ENCODE measurements around the gene CHD2. TPM values are rescaled to one million over a fixed set of nuclear protein-coding genes. Genes with fewer than 3 reads are reported as not detected.

The CHD2 gene
- total RNA-seq, 8 experiments from 2014 or later, result 58.0 to 129 (median 94.2) TPM

- peak overlapping the region in 1 of 5 donors; percentile 8 for H3K4me3 ChIP-seq
- H3K27ac ChIP-seq, result no peak overlapping the region
- no peak for ATAC-seq (replicated peaks in 6 of 8)
- peaks cover 5 to 23% of the 10 kb centered on the region in 2 donors for H3K4me1 ChIP-seq (replicated peaks in 1 of 2)
- in situ Hi-C loops (cut with MboI; ENCODE audit: low pct_unique_long_range_greater_than_20kb in 2 of 9, low sequenced_read_pairs in 9 of 9, unreplicated experiment in 9 of 9), result loop anchor here in 2 of 9 experiments (10.0 to 25.0 kb wide), 2 partner anchors 73 to 99 kb away; no protein-coding TSS in a partner anchor
- WGBS, 10 experiments, result 43 to 100% (median 77%) methylated on average over 1 to 3 of the region's 3 CpGs; no CpG with 5 or more reads in 1 of the 10 experiments
These were observed 12.3 kb upstream of the CHD2 start for GRCh38 chr15:92887869-92888268.

GRCh38 chr15:92889390-92890107 lies 10.6 kb upstream of the CHD2 start:
- WGBS, 10 experiments, result 72 to 100% (median 93%) methylated on average over 2 to 5 of the region's 5 CpGs
- Histone ChIP-seq H3K27ac (no peak overlapping the region), H3K4me1 (replicated peaks in 1 of 2) (peaks cover 6 to 23% of the 10 kb centered on the region in 2 donors), H3K4me3 (no peak overlapping the region)
- ATAC-seq (replicated peaks in 6 of 8), result no peak
- in situ Hi-C loops (cut with MboI; ENCODE audit: low pct_unique_long_range_greater_than_20kb in 2 of 9, low sequenced_read_pairs in 9 of 9, unreplicated experiment in 9 of 9), result loop anchor here in 2 of 9 experiments (10.0 to 25.0 kb wide), 2 partner anchors 75 to 98 kb away; no protein-coding TSS in a partner anchor

DNA sequence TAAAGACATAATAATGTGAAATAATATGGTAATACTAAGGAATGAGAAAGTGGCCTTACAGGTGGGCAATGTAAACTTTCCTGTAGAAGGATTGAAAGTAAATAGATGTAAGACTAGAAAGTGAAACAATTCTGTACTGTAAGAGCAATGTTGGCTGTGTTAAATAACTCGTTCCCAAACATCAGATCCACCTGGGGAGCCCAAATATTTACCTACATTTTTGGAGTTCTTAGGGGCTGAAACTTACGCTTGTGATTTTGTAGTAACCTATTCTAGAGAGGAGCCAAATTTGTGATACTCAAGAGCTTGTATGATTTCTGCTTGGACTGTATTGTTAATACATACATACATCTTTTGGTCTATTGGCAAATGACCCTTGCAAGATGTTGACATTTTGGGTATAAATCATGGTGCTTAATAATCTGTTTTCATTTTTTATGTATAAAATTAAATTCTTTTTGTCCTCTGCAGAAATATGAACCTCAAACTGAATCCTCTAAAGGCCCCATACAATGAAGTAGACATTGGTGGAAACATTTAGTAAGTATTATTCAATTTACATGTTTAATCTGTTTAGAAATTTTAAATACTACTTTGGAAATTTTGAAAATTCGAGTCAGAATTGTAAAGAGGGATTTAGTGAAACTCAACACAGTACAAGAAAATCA lies 8.5 kb upstream of the CHD2 start:
- WGBS, 10 experiments, result 82 to 100% (median 89%) methylated on average over 1 to 3 of the region's 3 CpGs
- no peak overlapping the region for H3K27ac ChIP-seq
- peaks cover 14 to 22% of the 10 kb centered on the region in 2 donors for H3K4me1 ChIP-seq (replicated peaks in 1 of 2)
- in situ Hi-C loops (cut with MboI; ENCODE audit: low pct_unique_long_range_greater_than_20kb in 2 of 9, low sequenced_read_pairs in 9 of 9, unreplicated experiment in 9 of 9), result loop anchor here in 1 of 9 experiments (25.0 kb wide), 1 partner anchor 96 kb away; no protein-coding TSS in a partner anchor
- ATAC-seq (replicated peaks in 6 of 8), result no peak
- H3K4me3 ChIP-seq, result no peak overlapping the region

- in situ Hi-C loops (cut with MboI; ENCODE audit: low pct_unique_long_range_greater_than_20kb in 2 of 9, low sequenced_read_pairs in 9 of 9, unreplicated experiment in 9 of 9), result loop anchor here in 1 of 9 experiments (25.0 kb wide), 1 partner anchor 95 kb away; no protein-coding TSS in a partner anchor
- WGBS, 10 experiments, result 89 to 100% (median 100%) methylated on average over 1 to 3 of the region's 3 CpGs; no CpG with 5 or more reads in 1 of the 10 experiments
- H3K4me1 ChIP-seq (replicated peaks in 1 of 2), result peaks cover 14 to 17% of the 10 kb centered on the region in 2 donors
- H3K27ac ChIP-seq, result no peak overlapping the region
- no peak overlapping the region for H3K4me3 ChIP-seq
- no peak for ATAC-seq (replicated peaks in 6 of 8)
These were observed 7.9 kb upstream of the CHD2 start for GRCh38 chr15:92892201-92892555.

DNA sequence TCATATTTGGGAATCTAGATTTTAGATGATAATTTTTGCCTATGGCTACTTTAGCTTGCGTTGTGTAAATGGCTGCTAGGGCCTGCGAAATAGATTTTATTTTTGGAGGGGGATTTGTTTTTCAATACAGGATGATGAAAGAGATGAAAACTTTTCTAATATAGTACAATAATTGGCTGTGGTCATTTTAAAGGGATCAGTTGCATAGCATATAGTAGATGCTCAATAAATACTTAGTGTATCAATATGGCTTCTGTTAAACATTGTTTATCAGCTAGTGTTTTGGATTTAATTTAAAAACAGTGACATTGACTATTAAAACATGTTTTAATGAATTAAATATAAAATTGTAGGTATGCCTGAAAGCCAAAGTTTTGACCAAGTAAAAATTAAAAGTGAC lies 6.9 kb upstream of the CHD2 start:
- no peak overlapping the region for H3K27ac ChIP-seq
- peaks cover 7 to 10% of the 10 kb centered on the region in 2 donors for H3K4me1 ChIP-seq (replicated peaks in 1 of 2)
- no peak for ATAC-seq (replicated peaks in 6 of 8)
- in situ Hi-C loops (cut with MboI; ENCODE audit: low pct_unique_long_range_greater_than_20kb in 2 of 9, low sequenced_read_pairs in 9 of 9, unreplicated experiment in 9 of 9), result loop anchor here in 1 of 9 experiments (25.0 kb wide), 1 partner anchor 94 kb away; no protein-coding TSS in a partner anchor
- 0 to 100% (median 50%) methylated on average over 1 to 2 of the region's 2 CpGs; no CpG with 5 or more reads in 1 of the 10 experiments for WGBS, 10 experiments
- no peak overlapping the region for H3K4me3 ChIP-seq

DNA sequence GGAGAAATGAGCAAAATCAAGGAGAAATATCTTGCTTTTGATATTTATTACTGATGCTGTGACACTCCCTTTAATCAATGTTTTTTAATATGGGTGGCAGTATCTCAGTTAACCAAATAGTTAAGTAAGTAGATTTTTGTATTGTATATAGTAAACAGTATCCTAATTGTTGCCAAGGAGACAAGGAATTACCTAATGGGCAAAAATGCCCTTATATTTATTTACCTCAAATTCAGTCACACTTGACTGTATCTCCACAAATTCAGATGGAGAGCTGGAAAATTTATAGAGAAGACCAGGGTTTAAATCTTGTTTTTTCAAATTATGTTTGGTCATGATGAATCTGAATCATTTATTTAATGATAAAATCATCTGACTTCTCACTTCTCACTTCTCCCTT lies 3.6 kb upstream of the CHD2 start:
- no peak for ATAC-seq (replicated peaks in 6 of 8)
- in situ Hi-C loops (cut with MboI; ENCODE audit: low pct_unique_long_range_greater_than_20kb in 2 of 9, low sequenced_read_pairs in 9 of 9, unreplicated experiment in 9 of 9), result loop anchor here in 1 of 9 experiments (25.0 kb wide), 1 partner anchor 91 kb away; no protein-coding TSS in a partner anchor

DNA sequence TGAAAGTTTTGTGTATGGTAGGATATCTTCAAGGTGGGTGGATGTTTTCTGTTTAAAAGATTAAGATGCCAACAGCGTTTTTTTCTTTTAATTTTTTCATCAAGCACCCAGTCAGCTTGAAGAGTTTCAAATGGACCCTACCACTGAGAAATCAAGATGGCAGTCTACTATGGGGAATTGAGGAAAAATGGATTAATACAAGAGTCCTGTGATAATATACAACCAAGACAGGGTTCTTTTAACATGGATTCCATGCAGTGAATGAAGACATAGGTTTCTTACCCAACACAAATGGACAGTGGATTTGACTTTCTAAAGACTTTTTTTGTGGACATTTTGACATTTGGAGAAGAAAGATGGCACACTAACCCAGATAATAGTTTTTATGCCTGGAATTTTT lies 2.5 kb upstream of the CHD2 start:
- ATAC-seq (replicated peaks in 6 of 8), result no peak
- in situ Hi-C loops (cut with MboI; ENCODE audit: low pct_unique_long_range_greater_than_20kb in 2 of 9, low sequenced_read_pairs in 9 of 9, unreplicated experiment in 9 of 9), result loop anchor here in 1 of 9 experiments (25.0 kb wide), 1 partner anchor 90 kb away; no protein-coding TSS in a partner anchor
- peaks cover 3 to 9% of the 10 kb centered on the region in 2 donors for H3K4me1 ChIP-seq (replicated peaks in 1 of 2)
- 63 to 100% (median 100%) methylated on average over 1 of the region's 1 CpG; no CpG with 5 or more reads in 3 of the 10 experiments for WGBS, 10 experiments
- no peak overlapping the region for H3K27ac ChIP-seq
- no peak overlapping the region for H3K4me3 ChIP-seq

More for the DNA sequence above, 3.6 kb upstream of the CHD2 start:
- Histone ChIP-seq H3K4me3 (no peak overlapping the region), H3K4me1 (replicated peaks in 1 of 2) (peaks cover 3 to 9% of the 10 kb centered on the region in 2 donors), H3K27ac (no peak overlapping the region)

- WGBS, 10 experiments, result 93 to 100% (median 96%) methylated on average over 2 to 5 of the region's 5 CpGs
- no peak for ATAC-seq (replicated peaks in 6 of 8)
- Histone ChIP-seq H3K4me3 (no peak overlapping the region), H3K27ac (no peak overlapping the region), H3K4me1 (replicated peaks in 1 of 2) (peaks cover 5 to 9% of the 10 kb centered on the region in 2 donors)
- in situ Hi-C loops (cut with MboI; ENCODE audit: low pct_unique_long_range_greater_than_20kb in 2 of 9, low sequenced_read_pairs in 9 of 9, unreplicated experiment in 9 of 9), result loop anchor here in 1 of 9 experiments (25.0 kb wide), 1 partner anchor 88 kb away; no protein-coding TSS in a partner anchor
These were observed 1.0 kb upstream of the CHD2 start for GRCh38 chr15:92898988-92899582.

DNA sequence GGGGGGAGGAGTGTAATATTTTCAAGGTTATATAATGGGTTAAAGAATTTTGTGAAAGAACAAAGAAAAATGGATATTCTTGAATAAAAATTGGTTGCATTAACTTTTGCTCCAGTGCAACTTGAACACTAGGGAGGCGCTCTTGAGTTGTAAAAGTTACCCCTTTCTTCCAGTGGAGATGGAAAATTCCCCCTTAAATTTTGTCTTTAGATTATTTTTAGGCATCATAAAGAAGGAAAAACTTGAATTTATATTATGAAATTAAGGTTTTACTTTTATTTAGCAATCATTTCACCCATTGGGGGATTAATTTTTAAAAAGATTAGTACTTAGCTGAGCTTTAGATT lies 550 bp upstream of the CHD2 start:
- 20 to 100% (median 83%) methylated on average over 1 of the region's 1 CpG; no CpG with 5 or more reads in 1 of the 10 experiments for WGBS, 10 experiments
- Histone ChIP-seq H3K4me1 (replicated peaks in 1 of 2) (peaks cover 5 to 8% of the 10 kb centered on the region in 2 donors), H3K4me3 (peak overlapping the region in 3 of 5 donors; percentile 77 to 99 (median 97)), H3K27ac (no peak overlapping the region)
- in situ Hi-C loops (cut with MboI; ENCODE audit: low pct_unique_long_range_greater_than_20kb in 2 of 9, low sequenced_read_pairs in 9 of 9, unreplicated experiment in 9 of 9), result loop anchor here in 1 of 9 experiments (25.0 kb wide), 1 partner anchor 88 kb away; no protein-coding TSS in a partner anchor
- no peak for ATAC-seq (replicated peaks in 6 of 8)

DNA sequence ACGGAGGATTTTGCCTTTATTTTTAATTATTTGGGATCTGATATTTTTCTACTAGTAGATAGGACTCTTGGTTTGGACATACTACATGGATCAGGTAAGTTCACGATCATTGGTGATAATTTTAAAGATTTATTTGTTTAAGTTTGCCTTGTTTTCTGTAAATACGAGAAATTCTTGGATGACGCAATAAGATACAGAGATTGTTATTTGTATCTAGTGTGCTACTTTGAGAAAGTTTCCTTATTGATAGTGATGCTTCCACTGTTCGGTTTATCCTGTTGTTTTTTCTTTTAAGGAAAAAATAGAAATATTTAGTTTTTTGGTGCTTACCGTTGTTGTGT lies 577 bp downstream of the CHD2 start:
- ATAC-seq (replicated peaks in 6 of 8), result no peak
- 0 to 3% (median 0%) methylated on average over 1 to 6 of the region's 6 CpGs for WGBS, 10 experiments
- H3K4me3 ChIP-seq, result peak overlapping the region; percentile 63 to 99 (median 77)
- H3K4me1 ChIP-seq (replicated peaks in 1 of 2), result peaks cover 8 to 11% of the 10 kb centered on the region in 2 donors
- peak overlapping the region; percentile 98 to 99 for H3K27ac ChIP-seq
- in situ Hi-C loops (cut with MboI; ENCODE audit: low pct_unique_long_range_greater_than_20kb in 2 of 9, low sequenced_read_pairs in 9 of 9, unreplicated experiment in 9 of 9), result loop anchor here in 7 of 9 experiments (10.0 to 25.0 kb wide), 2 partner anchors 86 to 88 kb away; no protein-coding TSS in a partner anchor

GRCh38 chr15:92901072-92901761 lies 1.1 kb downstream of the CHD2 start:
- peaks cover 10 to 17% of the 10 kb centered on the region in 2 donors for H3K4me1 ChIP-seq (replicated peaks in 1 of 2)
- no peak for ATAC-seq (replicated peaks in 6 of 8)
- WGBS, 10 experiments, result 0 to 15% (median 0%) methylated on average over 5 to 8 of the region's 8 CpGs
- H3K4me3 ChIP-seq, result peak overlapping the region; percentile 63 to 99 (median 77)
- in situ Hi-C loops (cut with MboI; ENCODE audit: low pct_unique_long_range_greater_than_20kb in 2 of 9, low sequenced_read_pairs in 9 of 9, unreplicated experiment in 9 of 9), result loop anchor here in 7 of 9 experiments (10.0 to 25.0 kb wide), 2 partner anchors 86 to 89 kb away; no protein-coding TSS in a partner anchor
- peak overlapping the region; percentile 98 to 99 for H3K27ac ChIP-seq

DNA sequence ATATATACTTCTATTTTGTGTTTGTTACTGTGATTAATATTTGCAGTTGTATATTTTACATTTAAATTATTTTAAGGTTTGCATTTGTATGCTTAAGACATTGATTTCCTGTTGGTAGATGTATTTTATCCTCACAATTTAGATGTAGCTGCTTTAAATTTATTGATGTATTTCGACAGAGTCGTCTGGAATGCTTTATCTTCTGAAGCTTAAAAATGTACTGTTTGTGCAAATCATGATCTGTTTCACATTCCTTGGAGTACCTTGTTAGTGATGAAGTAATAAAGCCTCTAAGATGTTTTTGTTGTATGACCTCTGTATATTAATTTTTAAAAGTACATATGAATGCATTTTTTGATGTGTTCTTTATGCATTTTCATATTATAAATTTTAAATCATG lies 1.9 kb downstream of the CHD2 start:
- in situ Hi-C loops (cut with MboI; ENCODE audit: low pct_unique_long_range_greater_than_20kb in 2 of 9, low sequenced_read_pairs in 9 of 9, unreplicated experiment in 9 of 9), result loop anchor here in 7 of 9 experiments (10.0 to 25.0 kb wide), 2 partner anchors 87 to 90 kb away; no protein-coding TSS in a partner anchor
- ATAC-seq (replicated peaks in 6 of 8), result no peak
- Histone ChIP-seq H3K4me3 (peak overlapping the region; percentile 63 to 99 (median 77)), H3K27ac (peak overlapping the region in 1 of 2 donors; percentile 99), H3K4me1 (replicated peaks in 1 of 2) (peaks cover 11 to 24% of the 10 kb centered on the region in 2 donors)
- WGBS, 10 experiments, result 0% methylated on average over 1 to 2 of the region's 2 CpGs; no CpG with 5 or more reads in 3 of the 10 experiments

Data from motor neuron (in vitro differentiated cells).